GM10847 (cell line): ENCODE results near the gene VCAN.

Experiments used
- POLR2A ChIP-seq: IDR thresholded peaks from 2 replicates; pipeline ENCODE4 v1.6.1; 2011; ENCODE audit not compliant: insufficient read length; ENCODE audit errors: extremely low read depth

The VCAN gene

GRCh38 chr5:83555263-83555662, 83.7 kb downstream of the VCAN start:
- TF ChIP-seq POLR2A: no peak

- TF ChIP-seq POLR2A: no peak
Observed at GRCh38 chr5:83556190-83556589, 84.6 kb downstream of the VCAN start.

- no peak for TF ChIP-seq POLR2A
Observed at GRCh38 chr5:83559118-83559785, 87.7 kb downstream of the VCAN start.

GRCh38 chr5:83562071-83562606, 90.6 kb downstream of the VCAN start:
- no peak for TF ChIP-seq POLR2A

GRCh38 chr5:83562791-83563557, 91.4 kb downstream of the VCAN start:
- TF ChIP-seq POLR2A: no peak

GRCh38 chr5:83563631-83564030, 92.1 kb downstream of the VCAN start:
- TF ChIP-seq POLR2A: no peak

- TF ChIP-seq POLR2A: no peak
Observed at GRCh38 chr5:83564069-83564749, 92.7 kb downstream of the VCAN start.

GRCh38 chr5:83567741-83568140, 96.2 kb downstream of the VCAN start:
- no peak for TF ChIP-seq POLR2A

- no peak for TF ChIP-seq POLR2A
Observed at GRCh38 chr5:83568186-83568585, 96.6 kb downstream of the VCAN start.

- no peak for TF ChIP-seq POLR2A
Observed at GRCh38 chr5:83570916-83571315, 99.4 kb downstream of the VCAN start.

- TF ChIP-seq POLR2A: no peak
Observed at GRCh38 chr5:83572271-83572670, 100.7 kb downstream of the VCAN start.

- TF ChIP-seq POLR2A: no peak
Observed at GRCh38 chr5:83576341-83576740, 104.8 kb downstream of the VCAN start.

- no peak for TF ChIP-seq POLR2A
Observed at GRCh38 chr5:83577036-83577636, 105.6 kb downstream of the VCAN start.

- TF ChIP-seq POLR2A: no peak
Observed at GRCh38 chr5:83583859-83584258, 112.3 kb downstream of the VCAN start.
